Stimulated activated memory B cell treated with anti-CD40 and anti-IgM and Interleukin-4, amounts not matched to agents 10 μg/mL and 1 μg/mL and 100 μg/mL, for 72 hours (primary cell): ENCODE measurements around the gene ZBED2.

ENCODE experiments used
- ATAC-seq: fragments of 150-1000 bp; cut with Tn5 transposase; 2 replicates; pipeline ENCODE4 v1.10.0; 2021
- H3K27ac Mint-ChIP-seq: one replicate; pipeline ENCODE4 v1.8.0; 2022; ENCODE audit warnings: mild to moderate bottlenecking, mixed read lengths
- H3K27me3 Mint-ChIP-seq: one replicate; pipeline ENCODE4 v1.8.0; 2022; ENCODE audit warnings: mixed read lengths
- H3K36me3 Mint-ChIP-seq: one replicate; pipeline ENCODE4 v1.8.0; 2022; ENCODE audit warnings: mixed read lengths
- H3K4me1 Mint-ChIP-seq: one replicate; pipeline ENCODE4 v1.8.0; 2022; ENCODE audit warnings: mixed read lengths
- H3K4me3 Mint-ChIP-seq: one replicate; pipeline ENCODE4 v1.8.0; 2022; ENCODE audit warnings: mild to moderate bottlenecking, moderate library complexity, mixed read lengths
- H3K9me3 Mint-ChIP-seq: one replicate; pipeline ENCODE4 v1.8.0; 2022; ENCODE audit warnings: mixed read lengths

Gene ZBED2

DNA sequence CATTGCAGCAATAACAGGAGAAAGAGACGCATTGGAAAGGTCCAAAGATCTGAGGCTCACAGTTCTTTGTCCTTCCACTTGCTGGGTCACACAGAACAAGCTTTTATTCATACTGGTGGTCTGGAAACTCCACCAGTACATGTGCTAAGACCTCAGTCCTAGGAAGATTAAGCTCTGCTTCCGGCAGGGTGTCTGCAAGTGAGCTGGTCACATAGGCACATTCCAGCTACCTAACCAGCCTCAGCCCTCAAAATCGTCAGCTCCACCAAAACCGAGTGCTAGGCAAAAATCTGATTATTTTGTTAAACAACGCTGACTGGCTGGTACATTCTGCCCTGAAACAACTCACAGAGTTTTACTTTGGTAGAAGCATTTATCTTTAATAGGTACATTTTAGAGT is 2.2 kb downstream of the ZBED2 start:
- no peak for ATAC-seq
- Mint-ChIP-seq H3K4me1 (peaks cover 52% of the 10 kb centered on the region), H3K27ac (peak overlapping the region; percentile 82), H3K27me3 (peaks cover 9% of the 10 kb centered on the region), H3K4me3 (peak overlapping the region; percentile 72), H3K9me3 (no peaks in the 10 kb centered on the region), H3K36me3 (peaks cover 17% of the 10 kb centered on the region)

GRCh38 chr3:111592143-111592542 is 3.0 kb downstream of the ZBED2 start:
- ATAC-seq, result no peak
- no peaks in the 10 kb centered on the region for H3K9me3 Mint-ChIP-seq
- H3K27ac Mint-ChIP-seq, result peak overlapping the region; percentile 38
- peaks cover 17% of the 10 kb centered on the region for H3K36me3 Mint-ChIP-seq
- peaks cover 52% of the 10 kb centered on the region for H3K4me1 Mint-ChIP-seq
- H3K4me3 Mint-ChIP-seq, result peak overlapping the region; percentile 72
- peaks cover 9% of the 10 kb centered on the region for H3K27me3 Mint-ChIP-seq

GRCh38 chr3:111591555-111591954 is 3.6 kb downstream of the ZBED2 start:
- no peak overlapping the region for H3K4me3 Mint-ChIP-seq

DNA sequence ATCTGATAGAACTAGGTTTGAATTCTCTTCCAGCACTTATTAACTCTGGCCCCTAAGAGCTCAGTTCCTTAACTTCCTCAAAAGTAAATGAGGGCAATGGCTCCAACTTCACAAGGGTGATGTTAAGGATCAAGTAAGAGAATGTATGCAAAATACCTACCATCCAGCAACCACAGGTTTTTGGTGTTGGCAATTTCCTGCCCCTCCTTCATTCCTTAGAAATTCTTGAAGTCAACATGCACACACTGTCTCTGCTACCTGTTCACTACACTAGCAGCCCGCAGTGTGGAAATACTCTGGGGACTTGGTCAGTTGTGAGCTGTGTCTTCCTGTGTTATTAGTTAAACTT is 5.0 kb downstream of the ZBED2 start:
- peaks cover 3% of the 10 kb centered on the region for H3K9me3 Mint-ChIP-seq
- peaks cover 9% of the 10 kb centered on the region for H3K27me3 Mint-ChIP-seq
- no peak overlapping the region for H3K27ac Mint-ChIP-seq
- H3K4me3 Mint-ChIP-seq, result no peak overlapping the region
- peaks cover 43% of the 10 kb centered on the region for H3K4me1 Mint-ChIP-seq
- ATAC-seq, result no peak
- peaks cover 17% of the 10 kb centered on the region for H3K36me3 Mint-ChIP-seq

More at GRCh38 chr3:111591555-111591954, 3.6 kb downstream of the ZBED2 start:
- peaks cover 52% of the 10 kb centered on the region for H3K4me1 Mint-ChIP-seq
- H3K9me3 Mint-ChIP-seq, result peaks cover 3% of the 10 kb centered on the region
- ATAC-seq, result no peak
- peaks cover 17% of the 10 kb centered on the region for H3K36me3 Mint-ChIP-seq
- peaks cover 9% of the 10 kb centered on the region for H3K27me3 Mint-ChIP-seq
- H3K27ac Mint-ChIP-seq, result no peak overlapping the region

DNA sequence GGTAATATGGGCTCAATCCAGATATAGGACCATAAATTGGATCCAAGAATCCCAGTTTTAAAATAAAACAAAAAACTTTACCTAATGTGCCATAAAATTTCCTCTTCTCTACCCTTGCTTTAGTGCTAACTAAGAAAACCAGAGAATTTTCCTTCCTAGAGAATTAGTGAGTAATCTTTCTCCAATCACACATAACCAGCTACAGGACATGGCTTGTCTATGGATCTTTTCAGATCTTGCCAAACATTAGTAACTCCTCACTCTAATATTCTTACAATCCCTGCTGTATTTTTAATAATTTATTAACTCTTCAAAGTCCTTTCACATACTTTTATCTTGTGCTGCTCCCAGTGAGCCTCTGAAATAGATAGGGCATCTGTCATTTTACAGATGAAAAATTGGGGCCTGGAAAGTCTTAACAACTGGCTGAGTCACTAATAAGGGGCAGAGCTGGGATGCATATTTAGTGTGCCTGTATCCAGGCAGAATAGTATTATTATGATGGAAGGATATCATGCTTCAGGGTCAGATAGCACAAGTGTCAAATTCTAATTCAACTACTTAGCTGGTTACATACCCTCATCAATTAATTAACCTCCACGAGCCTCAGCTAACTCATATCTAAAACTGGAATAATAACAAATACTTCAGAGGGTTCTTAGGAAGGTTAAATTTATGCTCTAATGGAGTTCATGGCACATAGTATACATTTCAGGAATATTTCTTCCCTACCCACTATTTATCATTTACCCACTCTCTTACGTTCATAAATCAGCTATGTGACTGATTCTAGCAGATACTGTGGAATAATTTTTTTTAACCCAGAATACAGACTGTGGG is 5.6 kb downstream of the ZBED2 start:
- Mint-ChIP-seq H3K36me3 (peaks cover 22% of the 10 kb centered on the region), H3K27ac (peak overlapping the region; percentile 26), H3K4me1 (peaks cover 37% of the 10 kb centered on the region), H3K4me3 (no peak overlapping the region), H3K9me3 (peaks cover 3% of the 10 kb centered on the region), H3K27me3 (peaks cover 9% of the 10 kb centered on the region)
- no peak for ATAC-seq

GRCh38 chr3:111588527-111588926 is 6.6 kb downstream of the ZBED2 start:
- Mint-ChIP-seq H3K27me3 (peaks cover 4% of the 10 kb centered on the region), H3K36me3 (peaks cover 14% of the 10 kb centered on the region), H3K4me3 (no peak overlapping the region), H3K4me1 (peaks cover 27% of the 10 kb centered on the region), H3K27ac (no peak overlapping the region), H3K9me3 (peaks cover 3% of the 10 kb centered on the region)
- no peak for ATAC-seq

DNA sequence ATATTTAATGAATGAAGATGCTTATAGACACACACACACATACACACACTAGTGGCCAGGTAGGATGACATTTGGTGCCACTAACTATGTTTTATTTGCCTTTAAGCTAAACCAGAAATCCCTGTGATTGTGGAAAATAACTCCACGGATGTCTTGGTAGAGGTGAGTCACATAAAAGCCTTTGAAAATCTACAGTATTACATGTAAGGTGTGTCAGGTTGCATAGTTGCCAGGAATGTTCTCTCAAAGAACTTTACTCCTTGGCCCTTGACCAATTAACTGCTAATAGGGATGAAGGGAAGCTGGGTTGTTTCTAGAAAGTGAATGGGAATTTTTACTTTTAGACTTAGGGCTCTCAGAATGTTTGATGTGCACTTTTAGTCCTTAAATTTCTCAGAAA is 9.9 kb downstream of the ZBED2 start:
- peaks cover 11% of the 10 kb centered on the region for H3K4me1 Mint-ChIP-seq
- no peak for ATAC-seq
- H3K27me3 Mint-ChIP-seq, result no peaks in the 10 kb centered on the region
- no peak overlapping the region for H3K4me3 Mint-ChIP-seq
- peaks cover 3% of the 10 kb centered on the region for H3K9me3 Mint-ChIP-seq
- H3K36me3 Mint-ChIP-seq, result peaks cover 5% of the 10 kb centered on the region
- no peak overlapping the region for H3K27ac Mint-ChIP-seq

DNA sequence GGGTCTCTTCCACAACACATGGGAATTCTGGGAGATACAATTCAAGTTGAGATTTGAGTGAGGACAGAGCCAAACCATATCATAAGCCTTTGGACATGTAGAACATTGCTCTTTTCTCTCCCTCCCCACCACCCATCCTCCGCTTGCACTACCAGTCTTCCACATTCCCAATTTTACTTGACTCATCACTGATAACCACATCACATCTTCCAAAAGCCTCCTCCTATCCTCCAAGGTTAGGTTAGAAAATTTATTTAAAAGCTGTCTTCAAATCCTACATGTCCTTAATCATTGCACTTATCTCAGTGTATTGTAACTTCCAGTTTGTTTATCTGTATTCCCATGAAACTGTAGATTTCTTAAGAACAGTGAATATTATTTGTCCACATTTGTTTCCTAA is 10.4 kb downstream of the ZBED2 start:
- H3K4me1 Mint-ChIP-seq, result peaks cover 11% of the 10 kb centered on the region
- peaks cover 3% of the 10 kb centered on the region for H3K9me3 Mint-ChIP-seq
- no peak overlapping the region for H3K27ac Mint-ChIP-seq
- H3K27me3 Mint-ChIP-seq, result no peaks in the 10 kb centered on the region
- no peak for ATAC-seq
- H3K36me3 Mint-ChIP-seq, result peaks cover 5% of the 10 kb centered on the region
- H3K4me3 Mint-ChIP-seq, result no peak overlapping the region

DNA sequence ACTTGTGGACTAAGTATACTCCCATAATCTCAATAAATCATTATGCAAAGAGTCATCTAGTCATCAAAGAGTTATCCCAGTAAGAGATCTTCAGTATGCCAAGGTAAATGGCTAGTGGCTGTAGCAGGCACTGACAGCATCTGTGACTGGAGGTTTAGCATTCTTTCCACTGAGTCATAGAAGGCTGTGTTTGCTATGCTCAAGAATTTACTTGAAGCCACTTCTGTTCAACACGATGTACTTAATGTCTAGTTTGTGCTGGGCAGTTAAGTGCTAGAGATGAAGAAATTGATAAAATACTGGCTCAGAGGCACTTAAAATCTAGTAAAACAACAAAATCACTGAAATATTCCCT is 13.0 kb downstream of the ZBED2 start:
- Mint-ChIP-seq H3K4me1 (peaks cover 18% of the 10 kb centered on the region), H3K27me3 (no peaks in the 10 kb centered on the region), H3K36me3 (peaks cover 5% of the 10 kb centered on the region), H3K27ac (no peak overlapping the region), H3K9me3 (peaks cover 3% of the 10 kb centered on the region), H3K4me3 (no peak overlapping the region)
- ATAC-seq, result no peak

GRCh38 chr3:111581403-111582119 is 13.6 kb downstream of the ZBED2 start:
- no peak overlapping the region for H3K27ac Mint-ChIP-seq
- no peak overlapping the region for H3K4me3 Mint-ChIP-seq
- no peaks in the 10 kb centered on the region for H3K27me3 Mint-ChIP-seq
- peaks cover 18% of the 10 kb centered on the region for H3K4me1 Mint-ChIP-seq
- no peak for ATAC-seq
- peaks cover under 1% of the 10 kb centered on the region for H3K9me3 Mint-ChIP-seq
- H3K36me3 Mint-ChIP-seq, result peaks cover 5% of the 10 kb centered on the region

DNA sequence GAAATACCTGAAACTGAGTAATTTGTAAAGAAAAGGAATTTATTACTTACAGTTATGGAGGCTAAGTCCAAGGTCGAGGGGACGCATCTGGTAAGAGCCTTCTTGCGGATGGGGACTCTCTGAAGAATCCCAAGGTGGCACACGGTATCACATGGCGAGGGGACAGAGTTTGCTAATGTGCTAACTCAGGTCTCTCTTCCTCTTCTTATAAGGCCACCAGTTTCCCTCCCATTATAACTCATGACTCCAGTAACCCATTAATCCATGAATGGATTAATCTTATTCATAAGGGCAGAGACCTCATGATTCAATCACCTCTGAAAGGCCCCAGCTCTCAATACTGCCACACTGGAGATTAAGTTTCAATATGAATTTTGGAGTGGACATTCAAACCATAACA is 15.7 kb downstream of the ZBED2 start:
- peak overlapping the region; percentile 17 for H3K27ac Mint-ChIP-seq
- H3K27me3 Mint-ChIP-seq, result no peaks in the 10 kb centered on the region
- H3K9me3 Mint-ChIP-seq, result no peaks in the 10 kb centered on the region
- H3K4me1 Mint-ChIP-seq, result peaks cover 18% of the 10 kb centered on the region
- no peak overlapping the region for H3K4me3 Mint-ChIP-seq
- ATAC-seq, result peak; percentile 49
- H3K36me3 Mint-ChIP-seq, result no peaks in the 10 kb centered on the region

DNA sequence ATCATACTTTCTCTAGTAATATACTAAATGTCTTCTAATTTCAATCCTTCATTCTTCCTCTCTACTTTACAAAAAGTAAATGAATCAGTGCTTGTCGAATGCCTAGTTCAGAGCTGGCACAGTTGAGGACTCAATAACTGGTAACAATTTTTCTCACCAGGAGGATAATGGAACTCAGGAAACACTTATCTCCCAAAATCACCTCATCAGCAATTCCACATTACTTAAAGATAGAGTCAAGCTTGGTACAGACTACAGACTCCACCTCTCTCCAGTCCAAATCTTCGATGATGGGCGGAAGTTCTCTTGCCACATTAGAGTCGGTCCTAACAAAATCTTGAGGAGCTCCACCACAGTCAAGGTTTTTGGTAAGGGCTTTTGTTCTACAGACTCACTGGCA is 16.3 kb downstream of the ZBED2 start:
- H3K9me3 Mint-ChIP-seq, result no peaks in the 10 kb centered on the region
- peaks cover 18% of the 10 kb centered on the region for H3K4me1 Mint-ChIP-seq
- no peaks in the 10 kb centered on the region for H3K36me3 Mint-ChIP-seq
- no peaks in the 10 kb centered on the region for H3K27me3 Mint-ChIP-seq
- no peak for ATAC-seq
- H3K4me3 Mint-ChIP-seq, result no peak overlapping the region
- H3K27ac Mint-ChIP-seq, result peak overlapping the region; percentile 17

DNA sequence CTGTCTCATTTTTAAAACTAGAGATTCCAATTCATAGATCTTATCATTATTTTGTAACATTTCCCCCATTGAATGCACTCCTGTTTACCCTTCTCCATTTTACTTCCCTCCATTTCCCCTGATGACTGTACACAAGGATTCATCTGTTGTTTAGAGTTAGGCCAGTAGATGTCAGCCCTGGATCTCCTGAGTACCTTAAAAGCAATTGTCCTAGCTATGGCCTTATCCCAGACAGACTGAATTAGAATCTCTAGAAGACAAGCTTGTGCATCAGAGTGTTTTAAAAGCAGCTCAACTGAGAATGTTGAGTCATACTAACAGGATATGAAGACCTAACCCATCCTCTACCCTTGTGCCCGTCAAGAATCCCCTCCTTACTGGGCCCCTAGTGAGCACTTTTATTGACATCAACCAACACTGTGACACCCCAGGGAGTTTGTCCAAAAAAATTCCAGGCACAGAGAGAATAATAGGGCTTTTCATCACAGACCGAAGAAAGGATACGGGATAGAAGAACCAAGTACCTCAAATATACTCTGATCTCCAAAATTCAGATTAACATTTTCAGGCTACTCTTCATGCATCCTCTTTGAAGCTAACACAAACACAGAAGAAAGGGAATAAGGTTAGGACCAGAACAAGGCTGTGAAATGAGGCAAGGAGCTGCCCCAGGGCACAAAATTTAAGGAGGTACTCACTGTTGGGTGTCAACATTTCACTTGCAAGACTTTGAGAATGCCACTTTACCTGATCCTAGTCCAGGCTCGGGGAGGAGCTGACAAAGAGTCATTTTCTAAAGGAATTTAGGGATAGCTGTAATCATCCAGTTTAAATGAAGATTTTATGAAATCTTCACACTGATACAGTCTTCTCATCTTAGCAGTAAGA is 17.1 kb downstream of the ZBED2 start:
- H3K4me3 Mint-ChIP-seq, result no peak overlapping the region
- no peaks in the 10 kb centered on the region for H3K36me3 Mint-ChIP-seq
- H3K9me3 Mint-ChIP-seq, result no peaks in the 10 kb centered on the region
- H3K4me1 Mint-ChIP-seq, result peaks cover 18% of the 10 kb centered on the region
- no peaks in the 10 kb centered on the region for H3K27me3 Mint-ChIP-seq
- ATAC-seq, result peak; percentile 90
- H3K27ac Mint-ChIP-seq, result no peak overlapping the region

DNA sequence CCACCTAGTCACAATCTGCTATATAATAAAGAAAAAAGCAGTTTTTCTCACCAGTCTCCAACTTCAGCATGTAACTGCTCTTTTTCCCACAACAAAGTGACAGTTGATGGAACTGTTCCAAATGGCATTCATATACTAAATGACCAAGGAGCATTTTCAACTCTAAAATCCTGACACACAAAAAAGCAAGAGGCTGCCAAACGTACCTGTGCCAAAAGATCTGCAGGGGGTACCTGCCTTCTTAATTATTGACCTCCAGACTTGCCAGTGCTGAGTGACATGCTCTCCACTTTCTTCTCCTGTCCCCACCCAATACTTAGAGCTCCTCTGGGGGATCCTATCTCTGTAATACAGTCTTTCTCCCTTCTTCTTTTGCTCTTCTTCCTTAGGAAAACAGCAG is 18.0 kb downstream of the ZBED2 start:
- Mint-ChIP-seq H3K4me1 (peaks cover 21% of the 10 kb centered on the region), H3K4me3 (no peak overlapping the region), H3K36me3 (no peaks in the 10 kb centered on the region), H3K27ac (no peak overlapping the region), H3K9me3 (no peaks in the 10 kb centered on the region), H3K27me3 (no peaks in the 10 kb centered on the region)
- ATAC-seq, result no peak

DNA sequence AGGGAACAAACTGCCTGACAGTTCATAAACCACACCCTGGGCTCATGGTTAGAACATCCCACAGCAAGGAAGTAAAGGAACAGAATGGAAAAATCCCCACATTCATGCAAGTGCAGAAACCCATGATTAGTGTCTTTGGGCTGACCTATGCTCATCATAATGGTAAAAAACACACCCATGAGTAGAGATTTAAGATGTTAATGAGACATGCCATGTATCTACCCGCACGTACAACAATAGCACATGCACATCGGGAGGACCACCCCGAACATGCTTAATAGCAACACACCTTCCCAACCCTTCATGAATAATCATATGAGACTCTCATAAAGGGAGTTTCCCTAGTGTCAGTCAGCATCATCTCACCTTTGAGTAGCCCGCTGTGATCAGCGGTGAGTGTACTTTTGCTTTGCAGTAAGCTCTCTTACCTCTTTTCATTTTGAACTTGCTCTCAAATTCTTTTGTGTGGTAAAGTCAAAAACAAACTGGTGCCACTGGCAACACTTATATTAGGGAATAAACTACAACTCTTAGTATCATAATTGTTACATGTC is 23.2 kb downstream of the ZBED2 start:
- no peak for ATAC-seq
- Mint-ChIP-seq H3K27ac (no peak overlapping the region), H3K9me3 (no peaks in the 10 kb centered on the region), H3K4me1 (peaks cover 6% of the 10 kb centered on the region), H3K36me3 (no peaks in the 10 kb centered on the region), H3K27me3 (no peaks in the 10 kb centered on the region), H3K4me3 (no peak overlapping the region)
